ENCODE measurements around the gene THSD4.

THSD4 gene

DNA sequence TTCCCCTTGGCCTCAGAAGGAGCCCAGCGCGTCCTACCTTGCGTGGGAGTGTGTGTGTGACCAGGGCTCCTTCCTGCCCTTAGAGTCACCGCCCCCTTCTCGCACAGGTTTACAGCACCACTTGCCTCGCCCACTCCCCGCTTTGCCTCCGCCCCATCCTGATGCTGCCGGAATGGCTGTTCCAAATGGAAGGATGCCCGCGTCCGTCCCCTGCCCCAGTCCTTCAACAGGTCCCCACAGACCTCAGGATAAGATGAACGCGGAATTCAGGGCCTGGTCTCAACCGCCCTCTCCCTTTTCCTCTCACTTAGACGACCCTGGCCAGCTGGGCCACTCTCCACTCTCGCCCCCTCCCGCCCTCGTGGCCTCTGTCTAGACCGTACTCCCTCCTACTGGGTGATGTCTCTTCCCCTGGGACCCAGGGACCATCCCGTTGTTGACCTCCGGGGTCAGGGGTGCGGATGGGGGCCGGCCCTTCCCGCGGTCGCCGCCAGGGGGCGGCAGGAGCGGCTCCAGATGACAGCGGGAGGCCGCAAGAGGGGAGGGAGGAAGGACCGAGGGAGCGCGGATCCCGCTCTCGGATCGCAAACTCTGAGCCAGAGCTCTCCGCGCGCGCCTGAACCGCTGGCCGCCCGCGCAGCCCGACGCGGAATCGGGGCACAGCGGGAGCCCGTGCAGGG lies at the start of gene THSD4:
Gene THSD4, plus strand, starts transcription at position 585 of the 680 bp plus-strand sequence.
- no peak for FAIRE-seq

DNA sequence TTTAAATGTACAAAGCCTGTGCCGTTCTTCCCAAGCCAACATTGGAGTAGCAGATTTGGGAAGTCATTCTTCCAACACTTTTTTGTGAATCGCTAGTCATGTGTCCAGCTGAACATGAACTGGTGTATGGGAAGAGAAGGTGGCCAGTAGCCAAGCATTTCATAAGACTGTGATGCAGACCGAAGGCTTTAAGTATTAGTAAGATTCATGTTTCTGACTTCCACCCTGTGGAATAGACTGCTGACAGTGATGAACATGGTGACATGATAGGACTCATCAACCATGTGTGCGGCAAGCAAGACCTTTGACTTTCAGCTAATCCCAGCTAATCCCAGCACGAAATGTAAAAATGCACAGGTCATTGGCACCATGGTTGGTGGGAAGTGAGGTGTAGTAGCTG lies 48.3 kb upstream of the THSD4 start:
- no peak for FAIRE-seq

DNA sequence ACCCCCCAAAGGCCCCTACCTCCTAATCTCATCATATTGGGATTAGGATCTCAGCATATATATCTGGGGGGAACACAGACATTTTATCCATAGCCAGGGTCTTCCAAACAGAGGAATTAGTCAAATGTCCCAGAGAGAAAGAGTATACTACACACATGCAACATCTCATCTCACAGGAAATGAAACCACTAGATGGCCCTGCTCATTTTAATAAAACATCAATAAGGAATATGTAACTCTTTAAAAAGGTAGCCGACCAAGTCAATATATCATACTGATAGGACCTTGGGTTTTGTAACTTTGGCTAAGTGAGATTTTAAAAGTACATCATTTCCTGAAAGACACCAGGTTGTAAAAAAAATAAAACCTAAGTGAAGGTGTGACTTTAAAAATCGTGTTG lies 45.6 kb upstream of the THSD4 start:
- FAIRE-seq: no peak

DNA sequence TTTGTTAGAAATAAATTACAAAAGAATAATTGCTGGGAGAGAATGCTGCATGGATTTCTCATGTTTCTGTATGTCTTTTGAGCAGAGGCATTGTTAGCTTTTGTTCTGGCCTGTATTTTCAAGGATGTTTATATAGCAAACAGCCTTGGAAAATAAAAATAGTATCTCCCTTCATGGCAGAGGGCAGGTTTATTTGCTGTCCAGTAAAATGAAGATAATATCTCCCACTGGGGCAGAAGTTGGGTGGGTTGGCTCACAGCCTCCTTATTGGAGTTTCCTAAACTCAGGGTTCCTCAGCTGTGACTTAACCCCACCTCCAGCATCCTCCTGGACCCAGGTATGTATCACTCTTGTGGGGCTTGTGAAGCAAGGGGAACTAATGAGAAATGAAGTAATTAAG lies 43.7 kb upstream of the THSD4 start:
- no peak for FAIRE-seq

DNA sequence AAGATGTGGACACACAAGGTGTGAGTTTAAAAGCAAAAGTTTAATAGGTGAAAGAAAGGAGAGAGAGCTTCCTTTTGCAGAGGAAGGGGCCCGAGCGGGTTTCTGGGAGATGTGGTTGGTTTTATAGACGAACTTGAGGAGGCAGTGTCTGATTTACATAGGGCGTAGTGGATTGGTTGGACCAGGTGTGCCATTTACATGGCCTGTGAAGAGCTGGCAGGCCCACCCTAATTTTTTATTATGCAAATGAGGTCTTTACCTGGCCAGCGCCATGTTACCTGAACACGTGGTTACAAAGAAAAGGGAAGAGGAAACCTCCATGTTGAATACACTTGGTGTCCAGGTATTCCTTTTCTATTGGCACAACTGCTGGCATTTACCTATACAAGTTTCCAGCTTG lies 42.8 kb upstream of the THSD4 start:
- no peak for FAIRE-seq

DNA sequence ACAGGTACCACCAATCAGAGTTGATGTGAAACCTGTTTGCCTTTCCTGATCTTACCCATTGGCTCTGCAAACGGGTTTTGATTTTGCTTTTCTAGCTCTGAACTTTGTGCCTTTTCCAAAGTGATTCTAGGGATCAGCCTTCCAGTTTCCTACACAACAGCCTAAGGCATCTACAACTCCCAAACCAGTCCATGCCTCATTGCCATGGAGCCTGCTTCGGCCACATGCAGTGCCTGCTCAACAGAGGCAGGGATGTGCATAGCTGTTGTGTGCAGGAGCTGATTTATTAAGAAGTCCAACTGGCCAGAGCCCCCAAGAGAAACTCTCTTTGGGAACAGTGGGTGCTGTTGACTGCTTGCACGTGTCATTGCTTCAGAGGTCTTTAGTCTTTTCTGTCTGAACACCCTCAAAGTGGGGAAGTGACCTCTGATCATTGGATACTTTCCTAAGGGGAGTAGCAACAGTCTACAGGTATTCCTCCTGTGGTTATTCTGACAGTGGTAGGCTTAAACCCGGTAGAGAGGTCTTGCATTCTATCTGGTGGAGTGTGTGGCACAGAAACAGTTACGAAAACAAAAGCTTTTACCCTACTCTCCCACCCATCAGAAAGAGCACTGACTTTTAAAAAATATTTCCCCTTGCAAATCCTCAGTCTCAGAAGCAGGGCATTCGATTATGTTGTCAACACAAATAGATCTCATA lies 36.6 kb upstream of the THSD4 start:
- FAIRE-seq: no peak

DNA sequence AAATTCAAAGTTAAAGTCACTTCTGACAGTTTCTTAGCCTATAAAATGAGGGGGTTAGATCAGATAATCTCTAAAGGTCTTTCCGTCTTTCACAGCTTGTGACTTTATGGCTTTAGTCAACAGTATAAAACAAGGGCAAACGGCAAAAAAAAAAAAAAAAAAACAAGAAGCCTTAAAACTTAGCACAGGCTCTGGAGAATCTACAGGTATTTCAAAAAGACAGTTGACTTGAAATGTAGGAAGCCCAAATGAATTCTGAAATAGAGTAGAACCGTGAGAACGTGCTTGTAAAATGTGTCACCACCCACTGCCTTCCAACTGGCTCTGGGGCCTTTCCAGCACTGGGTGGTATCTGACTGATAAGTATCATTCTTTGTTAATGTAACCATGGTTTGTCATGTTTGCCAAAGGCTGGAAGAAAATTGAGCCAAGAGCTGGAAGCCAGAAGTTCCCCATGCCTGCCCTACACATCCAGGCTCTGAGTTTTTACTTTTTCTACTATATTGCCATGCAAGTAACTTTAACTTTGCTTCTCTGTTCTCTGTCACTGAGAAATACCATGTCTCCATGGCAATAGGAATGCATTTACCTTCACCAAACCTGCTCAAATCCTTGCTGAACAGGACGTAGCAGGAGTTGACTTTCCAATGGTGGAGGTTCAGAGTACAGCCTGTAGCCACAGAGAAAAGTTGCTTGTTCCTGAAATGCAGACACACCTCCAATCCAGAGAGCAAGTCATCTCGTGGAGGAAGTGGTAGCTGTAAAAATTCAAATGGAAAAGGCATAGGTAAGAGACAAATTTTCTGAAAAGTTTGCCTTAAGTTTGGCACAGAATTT lies 35.8 kb upstream of the THSD4 start:
- FAIRE-seq: no peak

DNA sequence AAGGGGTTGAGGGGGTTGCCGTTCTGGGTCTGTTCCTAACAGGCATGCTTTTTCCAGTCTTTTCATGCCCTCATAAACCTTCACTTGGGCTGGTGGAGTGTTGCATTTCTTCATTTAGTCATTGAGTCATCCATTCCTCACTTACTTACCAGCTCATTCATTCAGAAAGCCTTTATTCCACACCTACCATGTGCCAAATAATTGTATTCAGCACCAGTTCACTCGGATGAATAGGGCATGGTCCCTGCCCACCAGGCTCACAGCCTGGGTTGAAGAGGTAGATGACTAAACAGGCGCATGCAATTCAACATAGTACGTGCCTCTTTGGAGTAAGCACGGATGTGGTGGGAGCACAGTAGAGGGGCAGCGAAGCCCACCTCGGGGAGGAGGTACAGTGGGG lies 35.1 kb upstream of the THSD4 start:
- no peak for FAIRE-seq

DNA sequence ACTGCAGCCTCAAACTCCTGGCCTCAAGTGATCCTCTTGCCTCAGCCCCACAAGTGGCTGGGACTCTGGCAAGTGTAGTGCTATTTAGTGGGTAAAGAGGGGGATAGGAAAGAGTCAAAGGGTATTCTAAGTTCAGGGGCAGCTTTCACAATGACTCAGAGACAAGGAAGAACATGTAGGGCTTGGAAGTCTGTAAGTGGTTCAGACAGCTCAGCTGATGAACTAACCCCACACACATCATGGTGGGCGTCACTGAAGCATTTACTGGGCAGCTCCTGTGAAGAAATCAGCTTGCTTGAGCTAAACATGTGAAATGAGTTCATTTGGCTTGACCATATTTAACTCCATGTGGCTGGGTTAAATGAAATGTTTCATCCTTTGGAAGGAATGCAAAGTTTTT lies 34.6 kb upstream of the THSD4 start:
- no peak for FAIRE-seq

DNA sequence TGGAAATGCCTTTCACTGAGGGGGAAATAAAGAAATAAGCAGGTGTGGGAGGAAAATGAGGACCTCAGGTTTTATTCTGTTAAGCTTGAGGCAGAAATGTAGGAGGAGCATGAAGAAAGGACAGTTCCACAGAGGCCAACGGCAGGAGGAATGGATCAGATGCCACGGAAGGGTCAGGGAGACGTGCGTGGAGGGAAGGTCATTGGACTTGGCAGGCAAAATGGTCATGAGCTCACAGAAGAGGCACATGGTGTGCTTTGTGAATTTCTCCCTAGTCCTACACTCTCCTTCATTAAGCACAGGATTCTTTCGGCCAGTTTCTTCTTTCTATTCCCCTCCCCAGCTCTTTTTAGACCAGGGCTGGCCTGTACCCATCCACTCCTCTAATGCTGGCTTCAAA lies 32.5 kb upstream of the THSD4 start:
- FAIRE-seq: no peak

DNA sequence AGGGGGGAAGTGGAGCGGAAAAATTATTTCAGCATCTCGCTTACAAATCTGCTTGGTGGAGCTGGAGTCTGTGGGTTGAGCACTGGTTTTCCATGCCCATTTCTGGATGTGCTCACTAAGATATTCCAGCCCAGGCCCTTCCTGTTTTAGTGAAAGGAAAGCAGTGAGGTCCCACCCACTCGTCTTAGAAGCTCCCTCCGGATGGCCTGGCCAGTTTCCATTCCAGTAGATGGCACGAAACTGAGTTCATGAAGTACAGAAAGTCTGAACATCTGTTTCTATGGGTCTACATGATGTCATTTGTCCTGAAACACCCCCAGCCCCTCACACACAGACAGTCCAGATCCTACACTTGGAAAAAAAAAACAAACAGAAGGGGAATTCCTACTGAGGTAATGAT lies 31.9 kb upstream of the THSD4 start:
- no peak for FAIRE-seq

DNA sequence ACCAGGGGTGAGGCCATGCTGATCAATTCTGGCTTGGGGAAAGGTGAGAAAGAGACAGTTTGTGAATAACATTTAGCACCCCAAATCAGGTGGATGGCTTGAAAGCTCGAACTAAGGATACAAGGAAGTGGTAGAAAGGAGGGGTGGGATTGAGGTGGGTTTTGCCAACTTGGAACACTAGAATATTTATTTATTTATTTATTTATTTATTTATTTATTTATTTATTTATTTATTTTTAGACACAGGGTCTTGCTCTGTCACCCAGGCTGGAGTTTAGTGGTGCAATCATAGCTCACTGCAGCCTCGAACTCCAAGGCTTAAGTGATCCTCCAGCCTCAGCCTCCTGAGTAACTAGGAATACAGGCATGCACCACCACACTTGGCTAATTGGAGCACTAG lies 31.0 kb upstream of the THSD4 start:
- no peak for FAIRE-seq

DNA sequence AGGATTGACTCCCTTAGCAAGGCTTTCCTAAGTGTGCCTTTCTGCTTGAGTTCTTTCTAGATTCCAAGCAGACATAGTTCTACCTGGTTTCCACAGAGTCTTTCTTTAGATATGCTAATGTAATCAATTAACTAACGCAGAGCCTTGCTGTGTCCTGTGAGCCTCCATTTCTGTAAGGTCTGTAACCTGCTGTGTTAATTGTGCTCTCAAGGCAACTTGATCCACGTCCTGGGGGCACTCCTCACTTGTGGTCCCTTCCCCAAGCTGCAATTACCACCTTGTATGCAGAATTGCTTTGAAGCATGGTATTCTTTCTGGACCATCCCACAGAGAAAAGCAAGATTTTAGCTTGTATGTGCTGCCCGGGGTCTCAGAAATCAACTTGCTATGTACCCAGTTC lies 29.5 kb upstream of the THSD4 start:
- FAIRE-seq: no peak

DNA sequence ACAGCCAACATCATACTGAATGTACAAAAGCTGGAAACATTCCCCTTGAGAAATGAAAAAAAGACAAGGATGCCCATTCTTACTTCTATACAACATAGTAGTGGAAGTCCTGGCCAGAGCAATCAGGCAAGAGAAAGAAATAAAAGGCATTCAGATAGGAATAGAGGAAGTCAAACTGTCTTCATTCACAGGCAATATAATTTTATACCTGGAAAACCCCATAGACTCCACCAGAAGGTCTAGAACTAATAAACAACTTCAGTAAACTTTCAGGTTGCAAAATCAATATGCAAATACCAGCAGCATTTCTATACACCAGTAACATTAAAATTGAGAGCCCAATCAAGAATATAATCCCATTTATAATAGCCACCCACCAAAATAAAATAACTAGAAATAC lies 27.1 kb upstream of the THSD4 start:
- no peak for FAIRE-seq

DNA sequence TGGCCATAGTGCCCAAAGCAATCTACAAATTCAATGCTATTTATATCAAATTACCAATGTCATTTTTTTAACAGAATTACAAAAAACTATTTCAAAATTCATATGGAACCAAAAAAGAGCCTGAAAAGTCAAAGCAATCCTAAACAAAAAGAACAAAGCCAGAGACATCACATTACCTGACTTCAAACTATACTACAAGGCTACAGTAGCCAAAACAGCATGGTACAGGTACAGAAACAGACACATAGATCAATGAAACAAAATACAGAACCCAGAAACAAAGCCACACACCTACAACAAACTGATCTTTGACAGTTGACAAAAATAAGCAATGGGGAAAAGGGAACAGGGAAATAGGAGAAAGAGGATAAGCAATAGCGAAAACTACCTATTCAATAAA lies 26.6 kb upstream of the THSD4 start:
- no peak for FAIRE-seq

DNA sequence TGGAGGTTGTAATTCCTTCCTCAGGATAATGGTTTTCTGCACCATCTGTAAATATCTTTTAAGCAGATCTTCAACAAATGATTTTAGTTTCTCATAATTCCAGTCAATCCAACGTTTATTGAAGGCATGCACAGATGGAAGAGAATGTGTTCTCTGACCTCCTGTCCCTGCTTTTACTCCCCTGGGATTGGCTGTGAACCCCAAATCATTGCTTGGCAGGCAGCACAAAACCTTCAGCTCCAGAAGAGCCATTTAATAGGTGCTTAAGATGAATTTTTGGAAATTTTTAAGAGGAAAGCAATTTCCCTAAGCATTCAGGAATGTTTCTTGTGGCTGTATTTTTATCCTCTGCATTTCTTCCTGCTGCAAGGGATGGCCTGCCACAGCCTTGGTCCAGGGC lies 25.5 kb upstream of the THSD4 start:
- no peak for FAIRE-seq

DNA sequence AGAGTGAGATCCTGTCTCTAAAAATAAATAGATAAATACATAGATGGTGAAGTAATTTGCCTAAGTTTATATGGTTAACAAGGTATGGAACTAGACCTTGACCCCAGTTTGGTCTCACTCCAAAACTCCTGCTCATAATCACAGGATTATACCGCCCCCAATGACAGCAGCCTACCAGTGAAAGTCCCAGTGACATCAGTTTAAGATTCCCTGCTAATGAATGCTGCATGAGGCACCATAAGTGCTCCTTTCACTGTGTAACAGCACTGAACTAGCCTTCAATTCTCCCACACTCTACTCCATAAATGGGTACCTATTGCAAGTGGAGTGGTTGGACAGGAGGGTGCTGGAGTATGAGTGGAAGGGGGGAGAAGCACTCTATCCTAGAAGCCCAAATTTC lies 23.7 kb upstream of the THSD4 start:
- no peak for FAIRE-seq

DNA sequence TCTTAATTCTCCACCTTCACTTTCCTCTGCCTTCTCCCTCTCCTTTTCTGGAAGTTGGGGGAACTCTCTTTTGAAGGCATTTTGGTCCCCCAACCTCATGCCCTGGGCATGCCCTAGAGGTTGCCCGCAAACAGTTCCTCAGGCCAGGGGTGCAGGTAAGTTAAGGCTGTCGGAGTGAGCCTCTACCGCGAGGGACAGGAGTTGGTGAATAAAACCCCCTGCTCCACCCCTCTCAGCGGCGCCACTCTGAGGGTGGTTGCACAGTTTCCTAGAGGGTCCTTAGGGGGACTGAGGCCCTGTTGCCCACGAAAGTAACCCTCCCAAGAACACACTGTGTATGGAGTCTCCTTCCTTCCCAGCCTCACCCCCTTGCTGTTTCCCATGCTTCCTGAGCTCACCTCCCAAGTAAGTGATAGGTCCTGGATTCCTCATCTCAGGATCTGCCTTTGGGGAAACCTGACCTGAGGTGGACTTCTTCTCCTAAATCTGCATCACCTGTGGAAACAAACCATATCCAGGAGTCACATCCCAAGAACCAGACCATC lies 23.1 kb upstream of the THSD4 start:
- FAIRE-seq: no peak

DNA sequence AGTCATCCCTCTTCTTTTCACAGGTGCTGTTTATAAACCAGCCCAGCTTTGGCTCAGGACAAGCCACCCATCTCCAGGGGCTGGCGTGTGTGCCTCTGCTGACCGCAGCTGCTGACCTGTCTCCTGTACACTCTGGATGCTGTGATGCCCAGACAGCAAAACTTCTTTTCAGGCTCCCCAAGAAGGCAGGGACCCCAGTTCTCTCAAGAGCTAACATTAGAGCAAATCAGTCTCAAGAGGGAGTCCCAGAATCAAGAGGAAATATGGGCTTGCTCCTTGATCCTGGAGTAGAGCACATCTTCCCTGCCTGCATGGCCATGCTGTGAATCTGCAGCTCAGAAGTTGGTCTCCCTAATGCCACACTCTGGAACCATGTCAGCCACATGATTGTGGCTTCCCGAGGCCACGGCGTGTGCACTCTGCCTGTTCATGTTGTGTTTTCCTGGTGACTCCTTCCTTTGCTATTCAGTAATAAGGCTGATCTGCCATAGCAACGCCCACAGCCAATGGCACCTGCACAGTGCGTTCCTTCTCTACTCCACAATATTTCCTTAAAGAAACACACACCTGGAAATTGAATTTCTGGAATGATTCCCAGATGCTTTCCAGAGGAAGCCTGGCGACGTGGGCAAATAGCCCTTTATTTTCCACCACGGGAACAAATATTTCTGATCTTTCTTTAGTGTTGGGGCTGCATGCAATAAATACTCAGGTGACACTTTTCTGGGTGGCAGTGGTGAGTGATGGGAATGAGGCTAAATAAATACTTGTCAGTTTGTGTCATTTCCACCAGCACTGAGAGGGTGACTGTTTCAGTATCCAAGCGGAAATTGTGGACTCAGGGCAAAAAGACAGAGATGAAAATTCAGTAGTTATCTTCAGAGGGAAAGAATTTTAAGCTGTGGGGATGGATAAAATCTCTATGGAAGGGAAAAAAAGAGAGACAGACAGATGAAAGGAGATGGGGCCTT lies 21.9 kb upstream of the THSD4 start:
- FAIRE-seq: no peak

DNA sequence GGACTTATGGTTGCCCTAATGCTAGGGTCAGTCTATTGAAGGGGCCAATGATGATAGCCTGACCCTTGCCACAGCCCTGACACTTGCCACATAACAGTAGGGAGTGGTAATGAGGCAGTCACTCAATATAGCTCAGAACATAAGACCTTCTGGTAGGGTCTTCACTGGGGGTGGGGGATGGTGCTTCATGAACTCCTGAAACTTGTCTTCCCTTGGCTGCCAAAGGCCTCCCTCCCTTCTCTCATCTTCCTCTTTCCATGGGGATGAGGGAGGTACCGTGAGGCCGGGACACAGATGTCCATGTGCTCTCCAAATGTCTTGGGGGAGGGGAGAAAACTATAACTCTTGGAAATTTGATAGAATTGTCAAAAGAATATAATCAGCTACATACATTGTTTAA lies 21.1 kb upstream of the THSD4 start:
- FAIRE-seq: no peak

DNA sequence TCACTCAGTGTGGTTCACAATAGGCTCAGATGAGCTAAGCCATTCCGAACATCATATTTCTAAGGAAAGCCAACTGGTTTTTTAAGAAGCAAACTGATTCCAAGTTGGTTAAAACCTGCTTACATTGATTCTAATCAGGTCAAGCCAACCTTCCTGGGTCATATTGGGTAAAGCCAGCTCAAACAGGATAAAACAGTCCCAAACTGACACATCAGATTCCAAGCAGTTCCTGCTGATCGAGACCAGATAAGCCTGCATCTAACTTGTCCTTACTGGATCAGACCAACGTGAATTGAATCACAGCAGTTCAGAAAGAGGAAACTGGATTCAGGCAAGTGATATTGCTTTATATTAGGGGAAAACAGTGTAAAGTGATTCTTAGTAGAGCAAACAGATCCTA lies 18.6 kb upstream of the THSD4 start:
- FAIRE-seq: no peak

DNA sequence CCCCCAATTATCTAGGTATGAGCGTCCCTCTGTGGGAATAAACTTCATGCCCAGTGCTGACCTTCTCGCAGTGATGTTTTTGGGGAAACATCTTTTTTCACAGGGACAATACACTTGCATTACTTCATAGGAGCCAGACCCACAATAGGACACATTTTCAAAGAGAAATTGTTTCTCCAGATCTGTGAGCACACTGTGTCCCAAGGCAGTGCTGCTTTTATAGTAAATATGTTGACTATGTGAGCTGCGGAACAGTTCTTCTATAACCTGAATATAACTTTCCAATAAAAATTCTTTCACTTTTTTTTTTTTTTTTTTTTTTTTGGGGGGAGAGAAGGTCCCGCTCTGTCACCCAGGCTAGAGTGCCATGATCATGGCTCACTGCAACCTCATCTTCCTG lies 17.4 kb upstream of the THSD4 start:
- FAIRE-seq: no peak

DNA sequence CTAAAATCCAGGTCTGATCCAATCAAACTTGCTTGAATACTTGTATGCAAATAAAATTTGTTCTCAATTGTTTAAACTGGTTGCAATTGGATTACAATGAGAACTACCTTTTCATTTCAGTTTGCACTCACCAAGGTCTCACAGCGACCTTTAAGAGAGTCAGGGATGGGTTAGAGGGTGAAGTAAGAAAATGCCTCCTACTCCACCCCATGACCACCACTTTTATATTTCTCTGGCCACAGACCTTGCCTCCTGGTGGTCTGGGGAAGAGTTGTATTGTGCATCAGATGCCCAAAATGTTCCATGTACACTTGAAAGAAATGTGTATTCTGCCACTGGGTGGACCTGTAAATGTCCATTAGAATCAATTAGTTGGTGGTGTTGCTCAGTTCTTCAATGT lies 16.4 kb upstream of the THSD4 start:
- no peak for FAIRE-seq
